D341Med (cell line): ENCODE measurements around the gene GRM7.
"Not testable (repeated sequence)": the region's sequence is repeated elsewhere in the genome, so short reads cannot be mapped to it uniquely, and the experiment has no call there.

Source experiments
- DNase-seq: peaks from one replicate; pipeline ENCODE4 v3.0.0; 2012; ENCODE audit warnings: low spot score

Gene GRM7

GRCh38 chr3:6860954-6861624 is at the start of gene GRM7:
TSS of gene GRM7 (plus strand) at chr3:6861115.
- peak; percentile 66 for DNase-seq

DNA sequence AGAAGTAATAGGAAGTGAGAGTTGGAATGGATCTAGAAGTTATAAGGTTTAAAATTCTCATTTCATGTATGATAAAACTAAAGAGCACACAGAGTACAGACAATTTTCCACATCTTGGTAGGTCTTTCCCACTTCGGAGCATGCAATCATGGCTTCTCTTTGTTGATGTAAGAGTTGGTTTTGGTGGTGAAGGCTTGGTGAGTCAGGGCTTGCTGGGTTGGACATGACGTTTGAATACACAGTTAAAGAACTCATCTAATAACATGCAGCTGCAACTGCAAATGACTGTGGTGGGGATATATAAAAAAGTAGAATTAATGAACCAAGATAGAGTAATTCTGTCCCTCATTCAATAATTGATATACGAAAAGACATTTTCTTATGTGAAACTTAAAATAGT is 39.5 kb upstream of the GRM7 start:
- DNase-seq = no peak

GRCh38 chr3:6825524-6825923 is 35.4 kb upstream of the GRM7 start:
- DNase-seq = no peak

GRCh38 chr3:6827453-6827852 is 33.5 kb upstream of the GRM7 start:
- DNase-seq = no peak

DNA sequence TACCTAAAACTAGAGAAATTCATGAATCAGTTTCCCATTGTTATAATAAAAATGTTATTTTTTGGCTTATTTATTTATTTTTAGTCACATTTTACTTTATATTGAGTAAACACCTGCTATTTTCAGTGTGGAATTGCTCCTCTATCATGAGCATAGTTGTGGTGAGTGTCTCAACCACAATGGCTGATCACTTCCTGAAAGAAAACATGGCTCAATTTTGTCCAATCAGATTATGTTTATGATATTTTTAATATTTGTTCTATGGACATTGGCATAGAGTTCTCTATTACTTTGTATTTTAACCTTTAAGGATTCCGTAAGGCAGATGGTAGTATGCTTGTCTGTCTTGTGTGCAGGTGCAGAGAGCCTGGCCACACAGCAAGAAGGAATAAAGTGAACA is 16.2 kb upstream of the GRM7 start:
- DNase-seq = no peak

DNA sequence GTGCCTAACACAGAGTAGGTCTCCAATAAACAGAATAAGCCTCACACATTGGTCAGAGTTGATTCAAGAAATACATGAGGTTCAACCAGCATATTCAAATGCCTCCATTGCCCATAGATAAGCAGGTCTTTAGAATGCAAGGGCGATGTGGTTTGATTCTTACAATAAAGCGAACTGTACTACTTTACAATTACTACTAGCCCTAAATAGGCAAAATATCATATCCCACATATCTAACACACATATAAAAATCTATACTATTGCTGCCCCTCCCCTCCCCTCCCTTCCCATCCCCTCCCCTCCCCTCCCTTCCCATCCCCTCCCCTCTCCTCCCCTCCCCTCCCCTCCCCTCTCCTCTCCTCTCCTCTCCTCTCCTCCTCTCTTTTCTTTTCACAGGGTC is 6.7 kb upstream of the GRM7 start:
- DNase-seq = no peak

GRCh38 chr3:6857510-6857909 is 3.4 kb upstream of the GRM7 start:
- no peak for DNase-seq

GRCh38 chr3:6860149-6860953 is 564 bp upstream of the GRM7 start:
- DNase-seq = peak; percentile 29

- no peak for DNase-seq
These were observed 698 bp downstream of the GRM7 start for GRCh38 chr3:6861625-6862000.

DNA sequence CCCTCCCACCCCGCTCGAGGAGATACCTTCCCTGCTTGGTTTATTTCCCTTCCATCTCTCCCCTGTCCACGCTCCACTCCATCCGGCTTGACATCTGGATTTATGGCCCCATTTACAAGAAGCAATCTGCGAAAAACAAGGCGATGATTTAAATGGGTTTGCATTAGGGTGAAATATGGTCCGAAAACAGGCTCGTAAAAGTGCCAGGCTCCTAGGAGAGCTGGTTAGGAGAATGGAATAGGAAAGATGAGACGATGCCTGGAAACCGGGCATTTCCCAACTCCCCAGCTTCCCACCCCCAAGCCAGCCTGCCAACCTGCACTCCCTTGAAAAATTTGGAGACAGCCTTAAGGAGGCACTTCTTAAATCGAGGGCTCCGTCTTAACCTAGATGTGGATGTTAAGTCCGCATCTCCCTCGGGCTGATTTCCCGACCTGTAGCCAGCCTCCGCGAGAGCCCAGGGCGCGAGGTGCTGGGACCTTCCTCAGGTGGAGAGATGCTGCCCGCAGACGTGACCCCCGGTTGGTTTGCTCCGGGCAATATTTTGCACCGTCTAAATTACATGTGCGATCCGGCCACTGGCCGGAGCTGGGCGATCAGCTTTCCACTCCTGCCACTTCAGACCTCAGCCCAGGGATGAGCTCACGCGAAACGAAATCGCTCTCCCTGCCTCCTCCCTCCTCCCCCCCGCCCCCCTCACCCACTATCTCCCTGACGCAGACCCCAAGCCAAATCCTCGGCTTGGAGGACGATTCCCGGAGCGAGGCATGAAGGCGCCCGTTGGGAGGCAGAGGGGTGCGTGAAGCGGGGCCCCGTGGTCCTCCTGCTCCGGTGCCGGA is 1.3 kb downstream of the GRM7 start:
- peak; percentile 42 for DNase-seq

DNA sequence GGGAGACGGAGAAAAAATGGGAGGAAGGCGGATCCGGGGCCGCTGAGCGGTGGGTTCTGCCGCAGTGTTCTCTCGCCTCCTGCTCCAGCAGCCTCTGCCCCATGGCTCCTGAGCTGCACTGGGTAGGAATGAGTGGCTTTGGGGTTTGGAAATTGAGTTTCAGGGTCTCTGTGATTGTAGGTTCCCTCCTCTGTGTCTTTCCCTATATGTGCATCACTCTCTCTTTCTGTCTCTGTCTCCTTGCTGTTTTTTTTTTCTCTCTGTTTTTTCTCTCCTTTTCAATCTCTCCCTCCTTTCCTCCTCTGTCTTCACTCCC is 1.9 kb downstream of the GRM7 start:
- DNase-seq = no peak

- DNase-seq = no peak
These were observed 6.4 kb downstream of the GRM7 start for GRCh38 chr3:6867269-6867668.

DNA sequence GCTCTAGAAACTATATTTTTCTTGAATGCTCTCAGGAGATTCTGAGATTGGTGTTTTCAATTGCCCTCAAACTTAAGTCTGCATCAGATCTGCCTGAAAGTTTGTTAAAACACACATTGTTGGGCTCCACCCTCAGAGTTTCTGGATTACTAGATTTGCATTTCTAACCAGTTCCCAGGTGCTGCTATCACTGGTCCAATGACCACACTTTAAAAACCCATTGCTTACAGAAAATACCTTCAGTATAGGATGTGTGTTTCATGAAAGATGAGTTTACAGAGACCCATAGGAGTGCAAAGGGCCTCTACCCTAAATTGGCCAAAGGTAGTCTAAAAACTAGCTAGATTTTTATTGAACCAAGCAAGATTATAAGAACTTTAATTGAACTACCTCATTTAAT is 17.8 kb downstream of the GRM7 start:
- DNase-seq = no peak

- DNase-seq = no peak
These were observed 51.3 kb downstream of the GRM7 start for GRCh38 chr3:6912240-6912639.

DNA sequence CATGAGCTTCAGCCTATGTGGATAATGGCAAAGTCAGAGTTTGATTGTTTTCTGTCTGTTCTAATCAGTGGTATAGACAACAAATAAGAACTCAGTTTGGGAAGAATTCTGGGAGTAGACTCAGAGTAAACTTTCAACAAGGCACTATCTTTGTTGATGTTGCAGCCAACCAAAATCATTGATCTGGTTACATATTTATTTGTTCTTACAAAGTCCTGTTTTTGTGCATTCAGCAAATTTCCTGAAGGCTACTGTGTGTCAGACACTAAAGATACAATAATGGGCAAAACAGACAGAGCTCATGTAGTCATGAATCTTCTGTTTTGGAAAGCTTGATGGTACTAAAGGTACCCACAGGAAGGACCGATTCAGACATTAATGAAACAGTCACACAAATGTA is 55.0 kb downstream of the GRM7 start:
- DNase-seq = no peak

- DNase-seq = no peak
These were observed 60.2 kb downstream of the GRM7 start for GRCh38 chr3:6921066-6921465.

- no peak for DNase-seq
These were observed 61.0 kb downstream of the GRM7 start for GRCh38 chr3:6921876-6922275.

- DNase-seq = no peak
These were observed 67.1 kb downstream of the GRM7 start for GRCh38 chr3:6928064-6928463.

DNA sequence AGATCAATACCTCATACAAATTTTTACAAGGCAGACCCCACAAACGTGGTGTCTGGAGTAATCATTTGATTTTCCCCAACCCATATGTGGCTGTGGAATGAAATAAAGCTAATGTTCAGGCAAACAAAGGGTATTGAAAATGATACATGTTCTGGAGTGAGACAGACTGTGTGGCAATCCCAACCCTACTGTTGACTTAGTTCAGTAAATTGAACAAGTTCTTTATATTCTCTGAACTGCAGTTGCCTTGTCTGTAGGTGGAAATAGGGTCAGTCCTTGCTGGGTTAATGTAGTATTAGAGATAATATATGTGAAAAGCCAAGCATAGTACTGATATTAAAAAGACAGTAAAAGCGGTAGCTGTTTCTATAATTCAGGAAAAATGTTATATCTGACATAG is 69.0 kb downstream of the GRM7 start:
- no peak for DNase-seq

- DNase-seq = not testable (repeated sequence)
These were observed 74.5 kb downstream of the GRM7 start for GRCh38 chr3:6935418-6935817.

DNA sequence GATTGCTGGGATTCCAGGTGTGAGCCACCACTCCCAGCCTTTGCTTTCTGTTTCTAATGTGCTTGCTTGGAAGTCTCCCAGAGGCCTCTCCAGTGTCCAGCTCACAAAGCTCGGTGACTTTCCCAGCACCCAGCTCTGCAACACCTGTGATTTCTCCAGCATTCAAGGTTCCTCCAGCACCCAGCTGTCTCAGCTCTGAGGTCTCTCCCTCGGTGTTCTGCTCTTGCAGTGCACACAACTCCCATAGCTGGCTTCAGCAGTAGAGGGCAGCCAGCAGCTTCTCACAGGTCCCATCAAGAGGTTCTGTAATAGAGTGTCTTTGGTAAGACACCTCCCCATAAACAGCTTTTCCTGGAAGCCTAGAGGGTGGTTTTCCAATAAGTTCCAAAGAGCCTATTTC is 75.1 kb downstream of the GRM7 start:
- DNase-seq = no peak

GRCh38 chr3:6962801-6963200 is 101.9 kb downstream of the GRM7 start:
- DNase-seq = no peak

- DNase-seq = no peak
These were observed 105.0 kb downstream of the GRM7 start for GRCh38 chr3:6965881-6966280.
